WI38 (cell line): ENCODE measurements around the gene TMC4.
"Not testable (repeated sequence)": the region's sequence is repeated elsewhere in the genome, so short reads cannot be mapped to it uniquely, and the experiment has no call there.

ENCODE experiments used
- H3K4me3 ChIP-seq: 2 replicates; pipeline ENCODE4 v1.5.1; 2011; ENCODE audit warnings: low read depth, mild to moderate bottlenecking, control low read depth, low read length
- TF ChIP-seq, protein P1 (sequence below): IDR thresholded peaks from 2 replicates; pipeline ENCODE4 v1.5.1; 2012; ENCODE audit warnings: low read depth, mild to moderate bottlenecking, control low read depth, low read length

TMC4 gene

GRCh38 chr19:54180691-54181091 lies 7.7 kb upstream of the TMC4 start:
- TF ChIP-seq, protein P1, sequence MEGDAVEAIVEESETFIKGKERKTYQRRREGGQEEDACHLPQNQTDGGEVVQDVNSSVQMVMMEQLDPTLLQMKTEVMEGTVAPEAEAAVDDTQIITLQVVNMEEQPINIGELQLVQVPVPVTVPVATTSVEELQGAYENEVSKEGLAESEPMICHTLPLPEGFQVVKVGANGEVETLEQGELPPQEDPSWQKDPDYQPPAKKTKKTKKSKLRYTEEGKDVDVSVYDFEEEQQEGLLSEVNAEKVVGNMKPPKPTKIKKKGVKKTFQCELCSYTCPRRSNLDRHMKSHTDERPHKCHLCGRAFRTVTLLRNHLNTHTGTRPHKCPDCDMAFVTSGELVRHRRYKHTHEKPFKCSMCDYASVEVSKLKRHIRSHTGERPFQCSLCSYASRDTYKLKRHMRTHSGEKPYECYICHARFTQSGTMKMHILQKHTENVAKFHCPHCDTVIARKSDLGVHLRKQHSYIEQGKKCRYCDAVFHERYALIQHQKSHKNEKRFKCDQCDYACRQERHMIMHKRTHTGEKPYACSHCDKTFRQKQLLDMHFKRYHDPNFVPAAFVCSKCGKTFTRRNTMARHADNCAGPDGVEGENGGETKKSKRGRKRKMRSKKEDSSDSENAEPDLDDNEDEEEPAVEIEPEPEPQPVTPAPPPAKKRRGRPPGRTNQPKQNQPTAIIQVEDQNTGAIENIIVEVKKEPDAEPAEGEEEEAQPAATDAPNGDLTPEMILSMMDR, result no peak
- H3K4me3 ChIP-seq, result no peak overlapping the region

DNA sequence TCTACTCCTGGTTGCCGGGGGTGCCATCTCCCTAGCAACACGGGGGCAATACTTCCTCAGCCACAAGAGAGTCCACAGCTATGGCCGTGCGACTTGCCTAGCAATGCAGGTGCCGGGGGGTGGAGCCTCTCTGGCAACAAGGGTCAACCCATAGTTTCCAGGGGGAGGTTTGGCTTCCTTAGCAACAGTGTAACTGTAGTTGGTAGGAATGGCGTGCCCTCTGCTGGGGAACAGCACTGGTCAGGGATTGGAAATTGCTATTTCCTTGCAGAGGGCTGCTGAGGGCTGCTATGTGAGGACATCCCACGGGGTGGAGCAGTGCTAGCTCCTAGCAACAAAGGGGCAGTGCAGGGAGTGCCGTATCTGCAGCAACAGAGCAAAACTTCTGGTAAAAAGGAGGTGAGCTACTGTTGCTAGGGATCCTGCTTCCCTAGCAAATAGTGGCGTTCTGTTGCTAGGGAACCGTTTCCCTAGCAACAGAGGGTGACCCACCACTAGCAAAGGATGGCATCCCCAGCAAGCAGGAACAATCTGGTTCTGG lies 7.0 kb upstream of the TMC4 start:
- TF ChIP-seq, protein P1, result peak; percentile 42
- H3K4me3 ChIP-seq, result no peak overlapping the region

GRCh38 chr19:54179262-54179852 lies 6.4 kb upstream of the TMC4 start:
- no peak overlapping the region for H3K4me3 ChIP-seq
- TF ChIP-seq, protein P1, result no peak

DNA sequence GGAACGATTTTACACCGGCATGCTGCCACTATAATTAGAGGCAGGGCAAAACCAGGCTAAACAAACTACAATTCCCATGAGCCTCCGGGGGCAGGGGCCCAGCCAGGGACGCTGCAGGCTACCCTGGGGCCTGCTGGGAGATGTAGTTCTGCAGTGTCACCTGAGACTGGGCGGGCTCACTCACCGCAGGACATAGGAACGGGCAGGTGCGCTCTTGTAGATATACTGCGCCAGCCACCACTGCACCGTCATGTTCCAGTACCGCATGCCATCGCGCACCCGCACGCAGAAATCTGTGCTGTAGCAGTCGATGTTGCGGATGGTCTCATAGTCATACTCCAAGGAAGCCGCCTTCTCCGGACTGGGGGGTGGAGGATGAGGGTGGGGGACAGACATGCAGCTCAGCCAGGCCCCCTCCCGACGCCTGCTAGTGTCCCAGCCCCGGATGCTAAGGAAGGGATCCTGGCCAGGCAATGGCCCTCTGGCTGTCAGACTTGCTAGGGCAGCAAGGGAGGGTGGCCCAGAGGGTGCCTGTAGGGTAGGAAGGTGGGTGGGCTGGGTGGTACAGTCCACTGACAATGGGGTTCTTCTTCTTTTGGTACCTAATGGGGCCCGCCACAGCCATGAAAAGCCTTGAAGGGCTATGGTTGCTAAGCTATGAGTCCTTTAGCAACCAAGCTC lies 5.8 kb upstream of the TMC4 start:
- H3K4me3 ChIP-seq, result no peak overlapping the region
- TF ChIP-seq, protein P1, result no peak

DNA sequence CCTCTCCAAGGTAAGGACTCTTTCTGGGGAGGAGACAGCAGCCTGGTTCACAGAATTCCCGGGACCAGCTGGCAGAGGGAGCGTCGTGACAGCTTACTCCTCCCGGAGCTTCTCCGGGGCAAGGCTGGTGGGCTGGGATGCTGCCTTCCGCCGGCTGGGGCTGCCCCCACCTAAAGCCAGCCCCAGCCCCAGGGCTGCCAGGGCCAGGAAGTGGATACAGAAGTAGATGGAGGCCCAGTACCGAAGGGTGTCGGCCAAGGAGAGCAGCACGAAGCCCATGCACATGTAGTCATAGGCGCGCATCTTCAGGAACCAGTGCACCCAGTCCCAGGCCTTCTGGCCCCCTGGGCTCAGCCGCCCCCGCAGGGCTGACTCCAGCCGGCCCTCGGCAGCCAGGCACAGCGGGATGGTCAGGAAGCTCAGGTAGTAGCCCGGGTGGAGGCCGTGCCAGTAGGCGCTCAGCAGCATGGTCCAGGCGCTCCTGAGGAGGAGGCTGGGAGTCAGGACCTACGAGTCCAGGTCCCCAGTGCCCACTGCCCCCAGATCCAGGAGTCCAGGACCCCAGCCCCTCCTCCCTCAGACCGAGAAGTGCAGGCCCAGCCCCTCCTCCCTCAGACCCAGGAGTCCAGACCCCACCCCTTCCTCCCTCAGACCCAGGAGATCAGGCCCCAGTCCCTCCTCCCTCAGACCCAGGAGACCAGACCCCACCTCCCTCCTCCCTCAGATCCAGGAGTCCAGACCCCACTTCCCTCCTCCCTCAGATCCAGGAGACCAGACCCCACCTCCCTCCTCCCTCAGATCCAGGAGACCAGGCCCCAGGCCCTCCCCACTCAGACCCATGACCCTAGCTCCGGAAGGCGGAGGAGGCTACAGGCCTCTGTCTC lies 1.2 kb upstream of the TMC4 start:
- TF ChIP-seq, protein P1, result no peak
- no peak overlapping the region for H3K4me3 ChIP-seq

DNA sequence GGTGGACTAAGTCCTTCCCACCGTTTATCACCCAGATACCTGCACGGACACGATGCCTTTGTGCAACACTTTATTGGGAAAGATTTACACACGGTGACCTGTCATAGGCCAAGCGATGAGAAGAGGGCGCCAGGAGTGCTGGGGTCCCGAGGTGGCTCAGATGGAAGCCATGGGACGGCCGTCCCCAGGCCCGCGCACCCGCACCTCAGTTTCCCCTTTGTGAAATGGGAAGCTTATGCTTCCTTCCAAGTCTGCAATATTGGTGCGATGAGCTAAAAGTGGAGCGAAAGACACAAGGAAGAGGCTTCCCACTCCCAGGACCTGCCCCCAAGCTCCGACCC lies 369 bp upstream of the TMC4 start:
- TF ChIP-seq, protein P1, result no peak
- H3K4me3 ChIP-seq, result no peak overlapping the region

- not testable (repeated sequence) for H3K4me3 ChIP-seq
These were observed 1.1 kb downstream of the TMC4 start for GRCh38 chr19:54171736-54172431.
